GM11168 (cell line): Measurements from ENCODE around the gene UVRAG.

Experiments used
- in situ Hi-C: fragments of 300-500 bp; cut with MboI; formaldehyde crosslinking; loops from one replicate; pipeline ENCODE4 v1.12.0; 2022; ENCODE audit warnings: low sequenced_read_pairs; ENCODE audit not compliant: unreplicated experiment

Gene UVRAG

DNA sequence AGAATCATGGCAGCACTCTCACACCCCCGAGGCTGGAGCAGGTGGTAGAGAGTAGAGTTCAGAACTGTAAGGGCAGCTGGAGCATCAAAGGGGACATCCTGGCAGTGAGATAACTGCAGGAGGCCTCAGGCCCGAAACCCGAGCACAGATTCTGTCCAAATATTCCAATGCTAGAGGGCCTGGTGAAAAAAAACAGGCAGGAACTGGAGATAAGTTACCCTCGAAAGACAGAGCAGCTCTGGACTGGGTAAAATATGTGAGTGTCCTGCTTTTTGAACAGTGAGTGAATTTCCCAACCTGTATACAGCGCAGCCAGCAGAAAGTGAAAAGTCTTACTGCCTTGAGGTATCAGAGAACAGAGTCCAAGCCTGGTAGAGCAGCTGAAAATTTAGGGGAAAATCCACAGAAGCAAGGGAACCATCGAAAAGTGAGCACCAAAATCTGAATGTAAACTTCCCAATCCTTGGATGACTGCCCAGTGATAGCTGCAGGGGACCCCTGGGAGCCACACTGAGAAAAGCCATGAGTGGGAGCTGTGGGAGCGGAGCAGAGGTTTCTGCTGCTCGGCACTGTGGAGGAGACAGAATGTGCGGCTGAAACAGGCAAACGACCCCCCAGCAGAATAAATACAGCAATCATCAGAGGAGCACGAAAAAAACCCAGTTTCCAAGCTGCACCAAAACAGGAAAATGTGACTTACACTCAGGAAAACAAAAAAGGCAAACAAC lies 340.7 kb downstream of the UVRAG start:
- in situ Hi-C loops, result no loop called here

DNA sequence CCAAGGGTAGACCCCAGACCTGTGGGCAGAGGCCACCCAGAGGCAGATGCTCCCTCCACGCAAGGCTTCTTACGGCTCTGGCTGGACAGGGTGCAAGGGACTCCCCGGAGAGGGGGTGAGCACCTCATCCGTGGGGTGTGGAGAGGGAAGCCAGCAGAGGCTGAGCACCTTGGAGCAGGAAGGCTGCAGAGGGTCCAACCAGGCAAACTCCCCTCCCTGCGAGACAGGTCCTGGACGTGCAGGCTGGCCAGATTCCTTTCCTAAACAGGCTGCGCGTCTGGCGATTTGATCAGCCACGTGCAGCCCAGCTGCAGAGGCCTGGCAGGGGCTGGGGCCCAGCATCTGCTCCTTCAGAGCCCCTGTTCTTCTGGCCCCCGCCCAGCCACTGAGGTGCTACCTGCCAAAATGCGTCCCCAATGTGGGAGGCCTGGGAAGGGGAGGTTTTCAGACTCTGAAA lies 342.0 kb downstream of the UVRAG start:
- in situ Hi-C loops, result no loop called here

DNA sequence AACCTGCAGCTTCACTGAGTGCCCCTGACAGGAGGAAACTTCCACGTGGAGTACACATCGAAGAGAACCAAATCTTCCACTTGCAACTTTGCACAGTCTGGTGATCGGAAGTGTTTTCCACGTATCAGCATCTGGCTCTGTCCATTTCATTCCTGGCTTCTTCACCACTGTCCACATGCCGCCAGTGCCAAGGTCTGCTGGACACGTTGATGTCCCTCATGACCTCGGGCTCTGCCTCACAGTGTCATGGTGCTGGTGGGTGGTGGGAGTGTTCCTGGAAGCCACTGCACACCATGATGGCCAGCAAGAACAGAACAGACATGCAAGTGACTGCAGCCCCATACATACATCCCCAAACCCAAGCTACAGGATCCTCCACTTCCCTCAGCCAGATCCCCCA lies 342.9 kb downstream of the UVRAG start:
- in situ Hi-C loops, result no loop called here

DNA sequence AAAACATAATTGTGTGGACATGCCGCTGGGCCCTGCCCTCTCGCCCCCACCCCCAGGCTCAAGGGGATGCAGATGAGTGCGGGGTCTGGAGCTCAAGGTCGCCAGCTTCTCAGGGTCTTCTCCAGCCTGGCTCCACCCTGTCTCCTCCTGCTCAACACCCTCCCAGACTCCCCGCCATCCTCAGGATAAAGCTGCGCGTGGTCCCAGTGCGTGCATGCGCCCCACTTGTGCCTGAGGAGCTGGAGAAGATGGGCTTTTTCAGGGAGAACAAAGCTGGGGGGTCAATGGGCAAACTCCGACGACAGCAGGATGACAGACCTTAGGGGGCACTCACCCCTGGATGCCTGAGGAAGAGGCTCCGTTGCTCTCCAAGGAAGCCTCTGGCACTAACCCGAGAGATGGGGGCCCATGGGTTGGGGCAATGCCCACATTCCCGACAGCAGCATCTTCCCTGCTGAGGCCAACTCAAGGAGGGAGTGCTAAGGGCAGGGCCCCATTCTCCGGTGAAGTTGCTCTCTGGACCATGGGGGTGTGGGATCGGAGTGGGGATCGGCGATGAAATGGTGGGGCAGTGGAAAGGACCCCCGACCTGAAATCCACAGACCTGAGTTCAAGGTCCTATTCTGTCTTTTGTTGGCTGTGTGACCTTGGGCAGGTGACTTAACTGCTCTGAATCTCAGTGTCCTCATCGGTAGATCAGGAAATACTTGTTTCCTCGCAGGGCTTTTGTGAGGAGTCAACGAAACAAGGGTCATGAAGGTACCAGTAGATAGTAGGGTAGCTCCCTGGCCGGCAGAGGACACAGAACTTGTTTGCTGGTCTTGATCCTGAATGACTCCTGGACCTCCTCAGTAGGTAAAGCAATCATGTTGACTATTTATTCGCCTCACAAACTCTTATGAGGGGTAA lies 343.6 kb downstream of the UVRAG start:
- in situ Hi-C loops, result no loop called here

- in situ Hi-C loops, result no loop called here
Observed at GRCh38 chr11:76159303-76159937, 344.4 kb downstream of the UVRAG start.

- in situ Hi-C loops, result no loop called here
Observed at GRCh38 chr11:76159983-76160661, 345.1 kb downstream of the UVRAG start.

DNA sequence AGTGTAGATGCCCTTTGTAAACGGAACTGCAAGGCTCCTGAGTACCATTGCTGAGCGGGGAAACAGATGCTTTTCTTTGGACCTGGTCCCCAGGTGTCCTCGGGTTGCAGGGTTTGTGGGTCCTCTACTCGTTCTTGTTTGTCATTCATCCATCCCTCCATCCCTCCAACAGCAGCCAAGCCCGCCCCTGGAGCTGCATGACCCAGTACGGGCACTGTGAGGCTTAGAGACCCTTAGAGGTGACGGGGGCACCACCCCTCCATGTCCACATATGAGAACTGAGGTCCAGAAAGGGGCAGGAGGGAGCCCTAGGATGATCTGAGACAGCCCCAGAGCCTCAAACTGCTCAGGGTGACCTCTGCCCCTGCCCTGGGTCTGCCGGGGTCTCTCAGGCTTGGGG lies 345.8 kb downstream of the UVRAG start:
- in situ Hi-C loops, result no loop called here

GRCh38 chr11:76161261-76161961 lies 346.4 kb downstream of the UVRAG start:
- in situ Hi-C loops, result no loop called here

GRCh38 chr11:76162336-76163288 lies 347.6 kb downstream of the UVRAG start:
- in situ Hi-C loops, result no loop called here

DNA sequence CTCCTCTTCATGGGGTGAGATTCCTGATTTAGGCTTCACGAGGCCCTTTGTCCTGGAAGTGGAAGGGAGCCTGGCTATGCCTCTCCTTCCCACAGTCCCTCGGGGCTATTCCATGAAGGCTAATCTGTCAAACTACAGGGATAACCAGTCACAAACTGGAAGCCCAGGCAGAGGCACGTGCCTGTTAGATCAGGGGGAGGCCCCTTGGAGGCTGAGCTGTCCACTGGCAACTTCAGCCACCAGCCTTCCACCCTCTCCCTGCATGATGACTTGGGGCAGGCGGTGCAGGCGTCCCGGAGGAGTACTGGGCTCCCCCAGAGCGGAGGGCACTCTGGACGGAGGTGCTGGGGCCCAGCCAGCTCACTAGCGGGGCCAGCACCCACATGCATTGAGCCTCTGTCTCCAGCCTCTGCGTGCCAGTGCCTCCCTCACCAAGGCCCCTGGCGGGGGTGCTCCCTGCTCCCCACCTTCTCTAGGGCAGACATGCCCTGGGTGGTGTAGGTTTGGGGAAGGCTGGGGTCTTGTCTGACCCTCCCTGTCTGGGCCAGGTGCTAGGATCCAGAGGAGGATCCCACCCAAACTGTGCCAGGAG lies 348.4 kb downstream of the UVRAG start:
- in situ Hi-C loops, result no loop called here

DNA sequence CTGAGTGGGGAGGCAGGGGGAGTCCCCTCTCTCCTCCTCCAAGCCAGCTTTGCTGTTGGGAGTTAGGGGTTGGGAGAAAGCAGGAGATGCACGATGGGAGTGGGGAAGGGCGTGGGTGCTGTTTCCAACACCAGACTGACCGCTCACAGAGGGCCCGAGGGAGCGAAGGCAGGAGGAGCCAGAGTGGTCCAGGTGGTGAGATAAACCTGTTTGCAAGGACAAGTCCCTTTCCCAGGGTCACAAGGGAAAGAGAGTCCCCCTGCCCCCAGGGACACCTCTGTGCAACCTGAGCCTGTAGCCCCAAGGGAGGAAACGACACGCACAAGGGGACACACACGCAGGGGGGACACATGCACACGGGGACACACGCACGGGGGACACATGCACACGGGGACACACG lies 349.1 kb downstream of the UVRAG start:
- in situ Hi-C loops, result no loop called here

DNA sequence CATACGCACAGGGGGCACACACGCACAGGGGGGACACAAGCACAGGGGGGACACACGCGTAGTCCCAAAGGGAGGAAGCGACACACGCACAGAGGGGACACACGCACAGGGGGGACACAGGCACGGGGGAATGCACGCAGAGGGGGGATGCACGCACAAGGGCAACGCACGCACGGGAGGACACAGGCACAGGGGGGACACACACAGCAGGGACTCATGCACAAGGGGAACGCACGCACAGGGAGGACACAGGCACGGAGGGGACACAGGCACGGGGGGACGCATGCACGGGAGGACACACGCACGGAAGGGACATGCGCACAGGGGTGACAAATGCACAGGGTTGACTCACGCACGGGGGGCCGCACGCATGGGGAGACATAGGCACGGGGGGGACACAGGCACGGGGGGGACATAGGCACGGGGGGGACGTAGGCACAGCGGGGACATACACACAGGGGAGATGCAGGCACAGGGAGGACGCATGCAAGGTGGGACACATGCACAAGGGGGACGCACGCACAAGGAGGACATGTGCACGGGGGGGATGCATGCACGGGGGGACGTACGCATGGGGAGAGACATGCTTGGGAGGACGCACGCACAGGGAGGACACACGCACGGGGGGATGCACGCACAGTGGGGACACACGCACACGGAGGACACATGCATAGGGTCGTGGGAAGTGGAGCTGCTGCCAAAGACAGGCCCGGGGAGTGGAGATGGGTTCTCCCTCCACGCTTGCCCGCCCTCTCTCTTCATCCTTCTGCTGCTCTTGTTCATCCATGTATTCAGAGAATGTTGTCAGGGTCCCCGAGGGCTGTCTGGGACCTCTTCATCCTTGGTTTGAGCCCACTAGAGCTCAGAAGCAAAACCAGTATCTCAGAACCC lies 350.1 kb downstream of the UVRAG start:
- in situ Hi-C loops, result no loop called here

- in situ Hi-C loops, result no loop called here
Observed at GRCh38 chr11:76166314-76166713, 351.3 kb downstream of the UVRAG start.

DNA sequence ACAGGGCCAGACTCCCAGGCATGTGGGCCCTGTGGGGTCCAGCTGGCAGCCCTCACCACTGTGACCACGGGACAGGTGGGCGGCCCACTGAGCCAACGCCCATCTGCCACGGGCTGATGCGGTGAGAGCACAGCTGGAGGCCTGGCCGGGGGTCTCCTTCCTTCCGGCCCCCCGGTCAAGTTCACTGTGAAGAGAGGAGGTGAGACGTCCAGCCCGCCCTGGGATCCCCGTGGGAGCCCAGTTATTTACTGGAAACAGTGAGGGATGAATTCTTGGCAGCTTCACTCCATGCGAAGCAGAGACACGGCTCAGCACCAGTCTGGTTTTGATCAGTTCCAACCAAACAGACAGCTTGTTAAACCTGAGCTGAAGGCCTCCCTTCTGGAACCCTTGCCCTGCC lies 352.6 kb downstream of the UVRAG start:
- in situ Hi-C loops, result no loop called here

DNA sequence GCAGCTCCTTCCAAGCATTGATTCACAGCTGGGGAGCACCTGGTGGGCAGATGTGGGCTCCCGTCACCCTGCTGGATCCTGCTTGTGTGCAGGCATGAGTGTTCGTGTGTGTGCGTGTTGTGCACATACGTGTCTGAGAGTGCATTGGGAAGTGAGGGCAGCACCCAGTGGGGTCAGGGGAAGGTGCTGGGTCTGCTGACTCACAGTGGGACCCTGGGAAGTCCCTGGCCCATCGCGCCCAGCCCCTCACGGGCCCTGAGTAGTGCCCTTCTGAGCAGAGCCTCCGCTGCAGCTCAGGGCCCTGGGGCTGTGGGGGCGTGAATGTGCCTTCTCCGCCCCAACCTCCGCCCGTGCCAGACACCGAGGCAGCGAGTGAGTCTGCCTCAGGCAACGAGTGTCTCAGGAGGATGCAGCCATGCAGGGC lies 354.5 kb downstream of the UVRAG start:
- in situ Hi-C loops, result no loop called here

GRCh38 chr11:76170468-76170867 lies 355.5 kb downstream of the UVRAG start:
- in situ Hi-C loops, result no loop called here

GRCh38 chr11:76172583-76172982 lies 357.6 kb downstream of the UVRAG start:
- in situ Hi-C loops, result no loop called here
